GM12878 (cell line): ENCODE measurements around the gene EEF1B2. TPM values are rescaled to one million over a fixed set of nuclear protein-coding genes. Genes with fewer than 3 reads are reported as not detected.

Source experiments
- ATAC-seq: fragments of 200-7000 bp; cut with Tn5 transposase; 3 replicates; pipeline ENCODE4 v1.9.1; 2020; ENCODE audit warnings: mild to moderate bottlenecking, moderate library complexity
- BruUV-seq: library from RNA; stranded (reverse); fragments of 400-500 nt; replicated peaks from 2 replicates; lab custom pipeline; 2021; lab: Mats Ljungman, UMichigan
- CTCF ChIA-PET: fragments of 300-600 bp; sonication (Branson Sonifier 250); formaldehyde crosslinking; extraction: SDS; loops from one replicate; lab custom pipeline; 2021; ENCODE audit warnings: inconsistent platforms; lab: Yijun Ruan, JAX
- POLR2A ChIA-PET: fragments of 350-600 bp; formaldehyde crosslinking; extraction: SDS; loops from one replicate; lab custom pipeline; 2021; ENCODE audit warnings: inconsistent platforms; lab: Charles Lee
- RAD21 ChIA-PET: fragments of 300-600 bp; sonication (Branson Sonifier 250); formaldehyde crosslinking; loops from one replicate; lab custom pipeline; 2023; ENCODE audit warnings: antibody characterized with exemption; ENCODE audit not compliant: unreplicated experiment; lab: Charles Lee
- SMC1A ChIA-PET: fragments of 300-600 bp; sonication (Branson Sonifier 250); formaldehyde crosslinking; loops from one replicate; lab custom pipeline; 2023; ENCODE audit not compliant: unreplicated experiment, uncharacterized antibody; lab: Charles Lee
- DNase-seq: peaks from one replicate; pipeline ENCODE4 v3.0.0-alpha.2; 2011; ENCODE audit warnings: low read depth, low spot score
- FAIRE-seq: peaks from 3 replicates; lab custom pipeline; 2011; peaks lifted over from hg19 to GRCh38; lab: Jason Lieb, UNC
- H2AFZ ChIP-seq: 2 replicates; pipeline ENCODE4 v1.6.0; 2011; ENCODE audit warnings: low read depth, low read length, control low read depth; ENCODE audit not compliant: control insufficient read depth
- H3K27ac ChIP-seq: 2 replicates; pipeline ENCODE4 v1.5.1; 2011; ENCODE audit warnings: control low read depth; ENCODE audit not compliant: control insufficient read depth, insufficient read depth
- H3K27me3 ChIP-seq, 2 experiments: replicated peaks in 1 of 2; 2 replicates each; pipeline versions ENCODE4 v1.6.0 to v1.6.1; 2011; ENCODE audit warnings: low read length in 1 of 2; ENCODE audit not compliant: control insufficient read depth in 2 of 2, insufficient read depth in 2 of 2
- H3K36me3 ChIP-seq, 2 experiments: 2 replicates each; pipeline ENCODE4 v1.5.1; 2011; ENCODE audit warnings: low read length in 1 of 2; ENCODE audit not compliant: control insufficient read depth in 2 of 2, insufficient read depth in 2 of 2
- H3K4me1 ChIP-seq: 2 replicates; pipeline ENCODE4 v1.6.1; 2011; ENCODE audit warnings: mild to moderate bottlenecking, low read length, moderate library complexity, mixed read lengths; ENCODE audit not compliant: control insufficient read depth, insufficient read depth
- H3K4me2 ChIP-seq: 2 replicates; pipeline ENCODE4 v1.6.0; 2011; ENCODE audit warnings: control low read depth; ENCODE audit not compliant: control insufficient read depth, insufficient read depth
- H3K4me3 ChIP-seq: fragments of 200-600 bp; sonication (generic); 2 replicates; pipeline ENCODE4 v1.5.1; 2016
- H3K79me2 ChIP-seq: 2 replicates; pipeline ENCODE4 v1.6.0; 2011; ENCODE audit warnings: low read length; ENCODE audit not compliant: control insufficient read depth, insufficient read depth
- H3K9ac ChIP-seq: 2 replicates; pipeline ENCODE4 v1.8.0; 2011; ENCODE audit warnings: low read length, control low read depth, mixed read lengths; ENCODE audit not compliant: control insufficient read depth, insufficient read depth
- H3K9me3 ChIP-seq: replicated peaks from 3 replicates; pipeline ENCODE4 v1.5.1; 2011; ENCODE audit warnings: mild to moderate bottlenecking, low read length; ENCODE audit not compliant: control insufficient read depth, insufficient read depth
- H4K20me1 ChIP-seq: 2 replicates; pipeline ENCODE4 v1.6.0; 2011; ENCODE audit not compliant: control insufficient read depth, insufficient read depth
- ASH2L ChIP-seq: fragments of 300-600, 200-600 bp; sonication (generic); IDR thresholded peaks from 2 replicates; pipeline ENCODE4 v1.6.1; 2017; ENCODE audit warnings: low read depth, mild to moderate bottlenecking, borderline replicate concordance
- BCL3 ChIP-seq: IDR thresholded peaks from 2 replicates; pipeline ENCODE4 v1.6.1; 2011; ENCODE audit warnings: borderline replicate concordance, low read depth, mild to moderate bottlenecking, moderate library complexity, low read length; ENCODE audit not compliant: insufficient read depth, poor library complexity, severe bottlenecking
- CBX3 ChIP-seq: fragments of 200-600 bp; sonication (generic); IDR thresholded peaks from 2 replicates; pipeline ENCODE4 v1.6.1; 2016; ENCODE audit warnings: low read depth, borderline replicate concordance
- CHD2 ChIP-seq: IDR thresholded peaks from 2 replicates; pipeline ENCODE4 v1.6.1; 2011; ENCODE audit warnings: low read depth, low read length, improper control_type of control experiment, borderline replicate concordance
- E2F4 ChIP-seq: IDR thresholded peaks from 2 replicates; pipeline ENCODE4 v1.6.1; 2012; ENCODE audit warnings: low read depth, low read length, improper control_type of control experiment
- EGR1 ChIP-seq, 2 experiments: IDR thresholded peaks; 1 replicate in 1 of 2; 2 replicates in 1 of 2; pipeline ENCODE4 v1.6.1; 2011 to 2012; ENCODE audit warnings: low read depth in 2 of 2, low read length in 2 of 2, borderline replicate concordance in 1 of 2, mild to moderate bottlenecking in 1 of 2, moderate library complexity in 1 of 2
- IKZF1 ChIP-seq: fragments of 450-650 bp; conservative IDR thresholded peaks from 2 replicates; pipeline ENCODE4 v1.6.1; 2017; ENCODE audit warnings: antibody characterized with exemption, mild to moderate bottlenecking
- KLF5 ChIP-seq: fragments of 450-650 bp; IDR thresholded peaks from 2 replicates; pipeline ENCODE4 v1.6.1; 2014; ENCODE audit warnings: mild to moderate bottlenecking; ENCODE audit not compliant: partially characterized antibody
- NFYB ChIP-seq: IDR thresholded peaks from 2 replicates; pipeline ENCODE4 v1.6.1; 2011; ENCODE audit warnings: low read depth, mild to moderate bottlenecking, low read length, improper control_type of control experiment, moderate library complexity; ENCODE audit not compliant: insufficient read depth
- NR2C1 ChIP-seq: fragments of 450-650 bp; IDR thresholded peaks from 2 replicates; pipeline ENCODE4 v1.6.1; 2017; ENCODE audit warnings: antibody characterized with exemption, mild to moderate bottlenecking, moderate library complexity
- PKNOX1 ChIP-seq: fragments of 450-650 bp; IDR thresholded peaks from 2 replicates; pipeline ENCODE4 v1.6.1; 2016; ENCODE audit warnings: mild to moderate bottlenecking
- RB1 ChIP-seq: fragments of 450-650 bp; formaldehyde crosslinking; IDR thresholded peaks from 2 replicates; pipeline ENCODE4 v1.6.1; 2017; ENCODE audit warnings: mild to moderate bottlenecking, borderline replicate concordance
- RBBP5 ChIP-seq: fragments of 200-600 bp; sonication (generic); conservative IDR thresholded peaks from 2 replicates; pipeline ENCODE4 v1.6.1; 2016
- SKIL ChIP-seq: fragments of 450-650 bp; IDR thresholded peaks from 2 replicates; pipeline ENCODE4 v1.6.1; 2017; ENCODE audit warnings: mild to moderate bottlenecking, low read depth, inconsistent platforms; ENCODE audit not compliant: poor library complexity, severe bottlenecking
- SMAD5 ChIP-seq: IDR thresholded peaks from 2 replicates; pipeline ENCODE4 v1.6.1; 2016; ENCODE audit warnings: antibody characterized with exemption, low read depth
- SRF ChIP-seq, 2 experiments: IDR thresholded peaks; 2 replicates each; pipeline ENCODE4 v1.6.1; 2011; ENCODE audit warnings: low read depth in 2 of 2, low read length in 2 of 2, mild to moderate bottlenecking in 1 of 2, moderate library complexity in 1 of 2
- STAT1 ChIP-seq: fragments of 450-650 bp; conservative IDR thresholded peaks from 2 replicates; pipeline ENCODE4 v1.6.1; 2014; ENCODE audit warnings: antibody characterized with exemption, mild to moderate bottlenecking
- ZBED1 ChIP-seq: IDR thresholded peaks from 2 replicates; pipeline ENCODE4 v1.6.1; 2016; ENCODE audit warnings: borderline replicate concordance
- WGBS: methylation state at CpG from one replicate; pipeline ENCODE4 v1.1.6; 2016; ENCODE audit warnings: low lambda C conversion rate; ENCODE audit not compliant: insufficient replicate concordance, insufficient coverage; ENCODE audit errors: missing lambda C conversion rate; 5-methylcytosine and 5-hydroxymethylcytosine counted together
- in situ Hi-C: fragments of 300-500 bp; cut with MboI; formaldehyde crosslinking; loops from 9 replicates; pipeline ENCODE4 v1.14.3; 2018; ENCODE audit warnings: mixed read lengths
- intact Hi-C: fragments of 100-400 bp; cut with micrococcal nuclease; formaldehyde crosslinking; loops from one replicate; pipeline ENCODE4 v1.14.2; 2022; ENCODE audit not compliant: unreplicated experiment
- polyA plus RNA-seq, 11 experiments: library from polyadenylated mRNA; depleted of rRNA in 4 of 11; unstranded in 6 of 11; stranded (reverse) in 5 of 11; fragments of >200 nt; fragmentation: Nextera tagmentation in 4 of 11; fragmentation: Illumina TruSeq in 1 of 11; extraction: Ambion mirVana in 4 of 11; extraction: Trizol in 1 of 11; gene quantifications; 1 replicate in 1 of 11; 2 replicates in 10 of 11; pipeline versions ENCODE4 v1.2.1 to v1.2.3, GENCODE V29; 2011 to 2016; ENCODE audit warnings: inconsistent platforms in 2 of 11, missing spikeins in 2 of 11, low read depth in 1 of 11
- total RNA-seq, 4 experiments: library from RNA; depleted of rRNA in 3 of 4; stranded (reverse); fragments of >200 nt in 3 of 4; fragmentation: Illumina TruSeq in 1 of 4; extraction: Trizol in 1 of 4; gene quantifications; 2 replicates each; pipeline versions ENCODE4 v1.2.1 to v1.2.3, GENCODE V29; 2013 to 2021

EEF1B2 gene
- total and polyA plus RNA-seq, 10 of the 15 experiments (the other 5 are each of a cell fraction or from before 2014, with no cell fraction given): 719 to 2,110 (median 1,232) TPM

GRCh38 chr2:206201075-206201848, 41.6 kb downstream of the EEF1B2 start:
- CTCF ChIA-PET: no interaction called here
- intact Hi-C loops: no loop called here
- TF ChIP-seq BCL3 (no peak), RBBP5 (no peak), ZBED1 (no peak), E2F4 (no peak), IKZF1 (no peak), PKNOX1 (no peak), KLF5 (no peak), EGR1 (IDR thresholded peaks at IDR 0.05; ENCODE audit: borderline replicate concordance in 1 of 2, low read depth in 2 of 2, low read length in 2 of 2) (no peak), NR2C1 (no peak), SMAD5 (no peak), CBX3 (no peak), SRF (IDR thresholded peaks at IDR 0.05; ENCODE audit: low read depth in 2 of 2, low read length in 2 of 2) (no peak), RB1 (no peak), NFYB (no peak), ASH2L (no peak), STAT1 (no peak), CHD2 (no peak), SKIL (no peak)
- TF ChIP-seq, all 136 proteins: peak for 0
- Histone ChIP-seq H3K36me3 (no peaks in the 10 kb centered on the region), H3K4me3 (no peak overlapping the region), H3K4me2 (no peak overlapping the region), H3K4me1 (no peaks in the 10 kb centered on the region), H3K79me2 (no peaks in the 10 kb centered on the region), H3K27me3 (no peaks in the 10 kb centered on the region), H3K27ac (no peak overlapping the region), H4K20me1 (no peaks in the 10 kb centered on the region), H3K9me3 (no peaks in the 10 kb centered on the region), H2AFZ (no peak overlapping the region), H3K9ac (no peak overlapping the region)
- ChIA-PET SMC1A (interaction anchor here (0.7 kb wide), 1 partner anchor 12 kb away, joined by 3 read pairs; a partner anchor contains a TSS), RAD21 (no interaction called here), POLR2A (no interaction called here)
- in situ Hi-C loops: no loop called here
- WGBS: 21% methylated on average over 5 of the region's 5 CpGs
- BruUV-seq: no TSS peak
- FAIRE-seq (no peak), DNase-seq (no peak), ATAC-seq (no peak)
